ENCODE data around the gene HACE1.
"Not testable (repeated sequence)": the region's sequence is repeated elsewhere in the genome, so short reads cannot be mapped to it uniquely, and the experiment has no call there.

HACE1 gene, protein sequence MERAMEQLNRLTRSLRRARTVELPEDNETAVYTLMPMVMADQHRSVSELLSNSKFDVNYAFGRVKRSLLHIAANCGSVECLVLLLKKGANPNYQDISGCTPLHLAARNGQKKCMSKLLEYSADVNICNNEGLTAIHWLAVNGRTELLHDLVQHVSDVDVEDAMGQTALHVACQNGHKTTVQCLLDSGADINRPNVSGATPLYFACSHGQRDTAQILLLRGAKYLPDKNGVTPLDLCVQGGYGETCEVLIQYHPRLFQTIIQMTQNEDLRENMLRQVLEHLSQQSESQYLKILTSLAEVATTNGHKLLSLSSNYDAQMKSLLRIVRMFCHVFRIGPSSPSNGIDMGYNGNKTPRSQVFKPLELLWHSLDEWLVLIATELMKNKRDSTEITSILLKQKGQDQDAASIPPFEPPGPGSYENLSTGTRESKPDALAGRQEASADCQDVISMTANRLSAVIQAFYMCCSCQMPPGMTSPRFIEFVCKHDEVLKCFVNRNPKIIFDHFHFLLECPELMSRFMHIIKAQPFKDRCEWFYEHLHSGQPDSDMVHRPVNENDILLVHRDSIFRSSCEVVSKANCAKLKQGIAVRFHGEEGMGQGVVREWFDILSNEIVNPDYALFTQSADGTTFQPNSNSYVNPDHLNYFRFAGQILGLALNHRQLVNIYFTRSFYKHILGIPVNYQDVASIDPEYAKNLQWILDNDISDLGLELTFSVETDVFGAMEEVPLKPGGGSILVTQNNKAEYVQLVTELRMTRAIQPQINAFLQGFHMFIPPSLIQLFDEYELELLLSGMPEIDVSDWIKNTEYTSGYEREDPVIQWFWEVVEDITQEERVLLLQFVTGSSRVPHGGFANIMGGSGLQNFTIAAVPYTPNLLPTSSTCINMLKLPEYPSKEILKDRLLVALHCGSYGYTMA

DNA sequence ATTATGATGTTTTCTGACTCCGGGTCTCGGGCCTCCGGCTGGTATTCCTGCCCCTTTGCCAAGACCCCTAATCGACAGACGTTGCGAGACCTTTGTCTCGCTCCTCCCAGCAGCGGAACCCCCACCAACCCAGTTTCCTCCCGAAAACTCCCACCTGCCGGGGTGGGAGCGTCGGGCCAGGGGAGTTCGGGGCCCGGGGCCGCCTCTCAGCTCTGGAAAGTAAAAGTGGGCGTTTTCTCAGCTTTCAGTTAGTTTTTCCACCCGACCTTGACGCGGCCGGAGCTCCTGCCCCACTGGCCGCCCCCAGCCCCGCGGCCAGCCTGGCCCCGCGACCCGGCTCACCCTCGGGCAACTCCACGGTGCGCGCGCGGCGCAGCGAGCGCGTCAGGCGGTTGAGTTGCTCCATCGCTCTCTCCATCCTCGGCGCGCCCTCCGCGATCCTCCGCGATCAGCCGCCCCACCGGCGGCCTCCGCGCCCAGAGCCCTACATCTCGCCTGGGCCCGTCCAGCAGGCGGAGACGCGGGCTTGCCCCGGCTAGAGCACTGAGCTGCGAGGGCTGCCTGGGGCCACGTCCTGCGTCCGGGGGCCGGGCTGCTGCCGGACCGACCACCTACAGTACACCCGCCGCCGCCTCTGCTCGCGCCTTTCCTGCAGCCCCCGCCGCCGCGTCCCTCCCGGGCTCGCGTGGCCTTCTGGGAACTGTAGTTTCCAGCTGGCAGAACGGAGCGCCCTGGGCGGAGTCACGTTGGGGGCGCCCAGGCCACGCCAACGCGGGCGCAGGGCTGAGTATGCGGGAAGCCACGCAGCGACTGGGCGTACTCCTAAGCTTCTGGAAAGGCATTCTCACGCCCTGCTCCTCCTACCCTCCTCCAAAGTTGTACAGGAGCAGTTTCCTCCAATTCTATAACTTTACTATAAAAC, at the start of gene HACE1:
TSS of gene HACE1 (minus strand) at position 695 of the 922 bp plus-strand sequence. CDS start at position 418, 277 bp downstream.
- peak; percentile 85 to 87 for DNase-seq

DNA sequence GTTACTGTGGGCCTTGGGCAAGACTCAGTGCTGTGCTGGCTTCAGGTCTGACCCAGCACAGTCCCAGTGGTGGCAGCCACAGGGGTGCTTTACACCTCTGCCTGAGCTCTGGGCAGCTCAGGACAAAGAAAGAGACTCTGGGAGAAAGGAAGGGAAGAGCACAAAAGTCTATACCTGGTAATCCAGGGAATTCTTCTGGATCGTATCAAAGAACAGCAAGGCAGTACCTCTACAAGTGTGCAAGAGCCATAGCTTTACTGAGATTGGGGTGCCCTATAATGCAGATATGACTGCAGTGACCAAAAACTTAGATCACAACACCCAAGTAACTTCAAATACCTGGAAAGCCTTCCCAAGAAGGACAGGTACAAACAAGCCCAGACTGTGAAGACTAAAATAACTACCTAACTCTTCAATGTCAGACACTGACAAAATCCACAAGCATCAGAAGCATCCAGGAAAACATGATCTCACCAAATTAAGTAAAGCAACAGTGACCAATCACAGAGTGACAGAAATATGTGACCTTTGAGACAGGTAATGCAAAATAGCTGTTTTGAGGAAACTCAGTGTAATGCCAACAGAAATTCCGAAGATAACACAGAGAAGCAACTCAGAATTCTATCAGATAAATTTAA, 49.3 kb upstream of the HACE1 start:
- no peak for DNase-seq

DNA sequence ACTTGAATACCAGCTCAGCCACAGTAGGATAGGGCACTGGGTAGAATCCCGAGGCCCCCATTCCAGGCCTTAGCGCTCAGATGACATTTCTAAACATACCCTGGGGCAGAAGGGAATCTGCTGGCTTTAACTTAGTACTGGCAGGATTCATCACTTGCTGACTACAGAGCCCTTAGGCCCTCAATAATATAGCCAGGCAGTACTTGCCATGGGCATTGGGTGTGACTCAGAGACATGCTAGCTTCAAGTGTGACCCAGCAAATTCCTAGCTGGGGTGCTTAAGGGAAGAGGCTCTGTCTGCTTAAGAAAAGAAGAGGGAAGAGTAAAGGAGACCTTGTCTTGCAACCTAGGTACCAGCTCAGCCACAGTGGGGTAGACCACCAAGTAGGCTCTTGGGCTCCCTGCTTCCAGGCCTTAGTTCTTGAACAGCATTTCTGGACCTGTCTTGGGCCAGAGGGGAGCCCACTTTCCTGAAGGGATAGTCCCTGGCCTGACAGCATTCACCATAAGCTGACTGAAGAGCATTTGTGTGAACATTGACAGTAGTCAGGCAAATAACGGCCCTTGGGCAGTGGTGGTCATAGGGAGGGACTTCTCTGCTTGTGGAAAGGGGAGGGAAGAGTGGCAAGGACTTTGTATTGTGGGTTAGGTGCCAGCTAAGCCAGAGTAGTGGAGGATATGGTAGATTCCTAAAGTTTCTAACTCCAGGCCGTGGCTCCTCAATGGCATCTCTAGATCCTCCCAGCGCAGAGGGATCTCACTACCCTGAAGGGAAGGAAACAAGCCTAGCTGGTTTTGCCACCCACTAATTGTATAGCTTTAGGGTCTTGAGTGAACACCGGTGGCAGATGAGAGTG, 48.5 kb upstream of the HACE1 start:
- no peak for DNase-seq

DNA sequence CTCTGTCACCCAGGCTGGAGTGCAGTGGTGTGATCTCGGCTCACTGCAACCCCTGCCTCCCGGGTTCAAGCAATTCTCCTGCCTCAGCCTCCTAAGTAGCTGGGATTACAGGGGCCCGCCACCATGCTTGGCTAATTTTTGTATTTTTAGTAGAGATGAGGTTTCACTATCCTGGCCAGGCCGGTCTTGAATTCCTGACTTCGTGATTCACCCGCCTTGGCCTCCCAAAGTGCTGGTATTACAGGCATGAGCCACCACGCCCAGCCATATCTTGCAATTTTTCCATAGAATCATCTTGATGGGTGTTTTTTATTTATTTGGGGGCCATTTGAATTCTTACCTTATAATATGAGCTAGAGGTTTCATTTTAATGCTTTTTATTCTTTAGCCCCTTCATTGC, 39.2 kb upstream of the HACE1 start:
- not testable (repeated sequence) for DNase-seq

- no peak for DNase-seq
These were observed 37.2 kb upstream of the HACE1 start for GRCh38 chr6:104896914-104897313.

- DNase-seq = no peak
These were observed 28.3 kb upstream of the HACE1 start for GRCh38 chr6:104888066-104888465.

GRCh38 chr6:104887350-104887749, 27.6 kb upstream of the HACE1 start:
- DNase-seq = no peak

- no peak for DNase-seq
These were observed 25.9 kb upstream of the HACE1 start for GRCh38 chr6:104885518-104886043.

DNA sequence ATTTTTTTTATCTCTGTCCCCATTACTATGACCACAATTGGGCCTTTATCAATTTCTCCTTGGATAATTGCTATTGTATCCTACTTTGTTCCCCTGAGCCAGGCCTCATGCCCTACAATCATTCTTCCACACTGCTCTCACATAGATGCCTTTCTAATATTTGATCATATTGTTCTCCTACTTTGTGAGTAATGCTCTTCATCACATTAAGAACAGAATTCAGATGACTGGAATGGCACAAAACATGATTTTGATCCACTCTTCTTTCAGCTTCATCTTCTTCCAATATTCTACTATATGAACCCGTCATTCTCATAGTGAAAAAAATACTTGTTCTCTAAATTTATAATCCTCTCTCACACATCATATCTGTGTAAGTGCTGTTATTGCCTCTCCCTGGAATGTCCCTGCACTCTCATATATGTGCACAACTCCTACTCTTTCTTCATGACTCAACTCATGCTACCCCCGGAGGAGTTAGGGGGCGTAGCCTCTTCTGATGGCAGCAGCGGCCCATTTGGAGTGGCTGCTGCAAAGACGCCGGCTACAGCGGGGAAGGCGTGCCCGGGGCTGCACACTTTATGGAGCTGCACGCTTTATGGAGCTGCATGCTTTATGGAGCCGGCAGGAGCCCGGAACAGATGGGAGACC, 25.3 kb upstream of the HACE1 start:
- no peak for DNase-seq

DNA sequence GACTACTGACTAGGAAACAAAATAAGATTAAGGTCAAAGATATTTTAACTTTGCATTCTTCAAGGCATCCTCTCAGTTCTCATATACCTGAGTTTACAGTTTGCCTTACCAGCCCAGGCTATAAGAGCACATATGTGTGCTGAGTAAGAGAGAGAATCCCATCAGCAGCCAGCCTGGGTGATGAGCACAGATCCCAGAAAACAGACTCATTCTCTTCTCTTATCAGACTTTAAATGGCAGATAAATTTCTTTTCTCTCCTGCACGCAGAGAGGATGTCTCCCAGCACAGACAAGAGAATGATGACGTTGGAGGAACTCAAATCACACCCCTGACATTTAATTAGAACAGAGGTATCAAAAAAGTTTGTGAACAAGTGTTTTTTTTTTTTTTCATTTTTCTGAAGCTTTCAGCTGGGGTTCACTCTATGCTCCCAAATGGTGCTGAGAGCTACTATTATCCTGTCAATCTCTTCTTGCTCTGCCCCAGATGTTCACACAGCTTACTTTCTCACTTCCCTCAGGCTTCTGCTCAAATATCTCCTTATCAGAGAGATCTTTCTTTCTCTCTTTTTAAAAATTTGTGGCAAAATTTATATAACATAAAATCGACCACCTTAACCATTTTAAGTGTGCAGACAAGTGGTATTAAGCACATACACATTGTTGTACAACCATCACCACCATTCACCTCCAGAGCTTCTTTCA, 22.4 kb upstream of the HACE1 start:
- no peak for DNase-seq

GRCh38 chr6:104862456-104862855, 2.7 kb upstream of the HACE1 start:
- no peak for DNase-seq

- no peak for DNase-seq
These were observed 502 bp upstream of the HACE1 start for GRCh38 chr6:104860221-104860620.

GRCh38 chr6:104858642-104859041, 1.1 kb downstream of the HACE1 start:
- no peak for DNase-seq

DNA sequence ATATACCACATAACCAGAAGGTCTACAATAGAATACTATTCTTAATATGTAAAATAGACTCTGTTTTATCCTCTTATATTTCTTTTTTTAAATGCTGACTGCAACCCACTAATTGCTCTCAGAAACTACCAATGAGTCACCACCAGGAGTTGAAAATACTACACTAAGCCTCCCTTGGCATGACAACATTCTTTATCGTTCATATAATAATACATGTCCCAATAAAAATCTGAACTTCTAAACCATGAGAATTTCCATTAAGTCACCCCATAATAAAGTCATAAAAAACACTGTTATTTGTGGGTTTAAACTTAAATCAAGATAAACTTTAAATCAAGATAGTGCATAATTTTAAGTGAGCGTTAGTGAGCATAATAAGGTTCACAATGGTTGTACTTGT, 4.2 kb downstream of the HACE1 start:
- DNase-seq = no peak

DNA sequence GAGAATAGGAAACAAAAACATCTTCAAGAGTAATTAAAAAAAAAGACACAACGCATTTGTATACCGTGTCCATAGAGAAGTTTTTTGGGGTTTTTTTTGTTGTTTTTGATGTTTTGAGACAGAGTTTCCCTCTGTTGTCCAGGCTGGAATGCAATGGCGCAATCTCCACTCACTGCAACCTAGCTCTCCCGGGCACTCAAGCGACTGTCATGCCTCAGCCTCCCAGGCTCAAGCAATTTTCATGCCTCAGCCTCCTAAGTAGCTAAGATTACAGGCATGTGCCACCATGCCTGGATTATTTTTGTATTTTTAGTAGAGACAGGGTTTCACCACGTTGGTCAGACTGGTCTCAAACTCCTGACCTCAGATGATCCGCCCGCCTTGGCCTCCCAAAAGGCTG, 12.0 kb downstream of the HACE1 start:
- not testable (repeated sequence) for DNase-seq

DNA sequence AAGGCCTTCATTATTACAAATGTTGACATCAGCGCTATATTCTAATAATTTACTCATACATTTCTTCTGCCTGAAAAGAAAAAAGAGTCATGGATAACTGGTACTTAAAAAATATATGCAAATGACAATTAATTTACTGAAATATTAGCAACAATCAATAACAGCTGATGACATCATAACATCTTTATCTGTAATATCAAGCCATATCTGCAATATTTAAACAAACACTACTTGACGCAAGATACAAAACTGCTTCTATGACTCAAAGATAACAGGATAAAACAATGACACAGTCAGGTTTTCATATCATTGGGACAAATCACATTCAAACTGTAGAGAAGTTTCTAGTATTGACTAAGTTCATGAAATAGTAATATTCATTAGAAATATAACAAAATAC, 16.5 kb downstream of the HACE1 start:
- no peak for DNase-seq

DNA sequence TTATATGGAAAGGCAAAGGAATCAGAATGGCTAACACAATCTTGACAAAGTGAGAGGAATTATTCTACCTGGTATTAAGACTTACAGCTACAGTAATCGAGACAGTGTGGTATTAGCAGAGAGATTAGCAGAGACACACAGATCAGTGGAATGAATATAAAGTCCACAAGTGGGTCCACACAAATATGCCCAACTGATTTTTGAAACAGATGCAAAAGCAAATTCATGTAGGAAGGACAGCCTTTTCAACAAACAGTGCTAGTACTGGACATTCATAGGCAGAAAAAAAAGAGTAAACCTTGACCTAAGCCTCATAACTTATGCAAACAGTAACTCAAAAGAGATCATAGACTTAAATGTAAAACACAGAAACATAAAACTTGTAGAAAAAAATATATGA, 22.6 kb downstream of the HACE1 start:
- DNase-seq = no peak

- not testable (repeated sequence) for DNase-seq
These were observed 23.2 kb downstream of the HACE1 start for GRCh38 chr6:104836479-104837020.

DNA sequence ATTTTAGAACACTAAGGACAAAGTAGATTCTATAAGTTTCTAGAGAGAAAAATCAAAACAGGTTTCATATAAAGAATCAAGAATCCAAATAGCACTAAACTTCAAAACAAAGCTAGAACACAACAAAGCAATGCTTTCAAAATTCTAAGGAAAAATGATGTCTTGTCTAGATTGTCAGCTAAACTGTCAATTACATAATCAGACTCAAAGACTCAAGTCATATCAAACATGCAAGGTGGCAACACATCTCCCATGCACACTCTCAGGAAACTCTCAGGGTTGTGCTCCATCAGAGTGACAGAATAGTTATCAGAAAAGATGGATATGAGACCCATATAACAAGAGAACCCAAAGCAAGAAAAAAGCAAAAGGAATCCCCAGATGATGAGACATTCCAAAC, 23.9 kb downstream of the HACE1 start:
- DNase-seq = no peak

All from stimulated activated CD4-positive, alpha-beta T cell treated with anti-CD3 and anti-CD28 coated beads, Interleukin-4, amount 100 ng/mL, for 4 hours (primary cell).